Measurements from ENCODE around the gene ANKS1B.
"Not testable (repeated sequence)": the region's sequence is repeated elsewhere in the genome, so short reads cannot be mapped to it uniquely, and the experiment has no call there.

ANKS1B gene

DNA sequence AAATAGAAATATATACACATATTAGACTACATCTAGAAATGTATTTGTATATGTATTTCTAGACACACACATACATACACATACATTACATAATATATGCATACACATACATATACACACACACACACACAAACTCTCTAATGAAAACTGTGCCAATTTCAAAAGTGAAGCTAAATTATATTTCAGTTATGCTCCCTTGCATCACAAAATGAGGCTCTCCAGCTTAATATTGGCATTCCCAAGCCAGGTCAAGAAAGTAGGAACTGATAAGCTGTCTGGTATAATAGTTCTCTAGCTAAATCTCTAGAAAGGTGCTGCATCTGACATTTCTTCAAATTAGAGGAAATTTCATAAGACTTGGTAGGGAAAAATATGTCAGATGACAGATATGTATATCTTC lies 280.3 kb downstream of the ANKS1B start:
- no peak for DNase-seq (ENCODE audit: low read depth)

DNA sequence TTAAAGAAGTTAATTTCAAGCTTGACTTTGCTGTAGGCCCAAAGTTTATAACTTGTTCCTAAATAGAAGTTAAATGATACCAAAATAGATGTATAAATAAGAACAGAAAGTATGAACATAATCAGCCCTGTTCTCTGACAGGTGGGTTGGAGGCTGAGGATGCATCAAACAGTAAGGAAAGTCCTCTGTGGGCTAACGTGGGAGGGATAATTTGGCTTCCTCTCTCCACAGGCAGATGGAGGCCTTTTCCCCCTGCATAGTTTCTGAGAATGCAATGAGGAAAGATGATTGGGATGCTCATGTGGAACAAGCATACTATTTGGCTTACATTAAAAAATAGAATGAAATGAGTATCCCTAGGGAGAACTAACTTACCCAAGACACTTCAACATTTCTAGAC lies 280.7 kb downstream of the ANKS1B start:
- DNase-seq (ENCODE audit: low read depth) = no peak

DNA sequence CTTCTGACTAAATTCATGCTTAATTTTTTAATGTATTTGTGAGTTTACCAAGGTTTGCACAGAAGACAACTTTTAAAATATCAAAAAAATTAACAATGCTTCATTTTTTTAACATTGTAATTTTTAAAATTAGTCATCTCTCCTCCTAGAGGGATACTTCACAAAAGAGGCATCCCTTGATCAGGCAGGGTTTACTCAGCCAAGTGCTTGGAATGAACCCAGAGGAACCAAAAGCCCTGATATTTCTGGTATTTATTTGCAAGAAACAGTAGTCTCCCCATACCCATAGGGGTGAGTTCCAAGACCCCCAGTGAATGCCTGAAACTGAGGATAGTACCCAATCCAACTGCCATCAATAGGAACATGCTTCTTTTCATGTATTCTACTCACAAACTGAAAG lies 284.7 kb downstream of the ANKS1B start:
- no peak for DNase-seq (ENCODE audit: low read depth)

DNA sequence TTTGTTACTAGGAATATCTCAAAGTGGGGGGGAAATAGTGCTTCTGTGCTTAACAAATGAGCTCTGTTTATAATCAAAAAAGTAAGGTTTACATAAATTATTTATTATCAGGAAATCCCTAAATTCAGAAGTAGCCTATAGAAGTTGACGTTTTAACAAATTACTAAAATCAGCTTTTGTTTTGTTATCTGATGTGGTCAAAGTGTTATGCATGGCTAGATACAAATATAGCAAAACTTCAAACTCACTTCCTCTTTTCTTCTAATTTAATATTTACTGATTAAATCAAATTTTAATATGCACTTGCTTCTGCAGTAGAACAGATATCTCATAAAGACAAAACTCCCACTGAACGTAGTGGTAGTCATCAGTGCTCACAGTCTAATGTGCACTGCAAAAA lies 289.7 kb downstream of the ANKS1B start:
- DNase-seq (ENCODE audit: low read depth) = no peak

DNA sequence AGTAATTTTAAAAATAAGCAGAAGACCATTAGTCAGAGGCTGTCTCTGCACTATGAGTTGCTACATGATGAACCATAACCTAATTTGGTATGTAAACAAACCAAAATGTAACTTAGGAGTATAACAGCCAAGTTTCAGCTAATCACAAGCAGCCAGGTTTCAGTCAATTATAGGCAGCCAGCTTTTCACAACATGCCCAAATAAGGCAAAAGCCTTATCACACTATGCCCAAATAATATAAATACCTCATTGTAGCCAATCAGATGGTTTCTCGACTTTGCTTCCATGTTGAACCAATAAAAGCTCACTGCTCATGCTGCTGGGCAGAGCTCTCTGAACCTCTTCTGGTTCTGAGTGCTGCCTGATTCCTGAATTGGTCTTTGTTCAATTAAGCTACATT lies 298.6 kb downstream of the ANKS1B start:
- DNase-seq (ENCODE audit: low read depth) = no peak

DNA sequence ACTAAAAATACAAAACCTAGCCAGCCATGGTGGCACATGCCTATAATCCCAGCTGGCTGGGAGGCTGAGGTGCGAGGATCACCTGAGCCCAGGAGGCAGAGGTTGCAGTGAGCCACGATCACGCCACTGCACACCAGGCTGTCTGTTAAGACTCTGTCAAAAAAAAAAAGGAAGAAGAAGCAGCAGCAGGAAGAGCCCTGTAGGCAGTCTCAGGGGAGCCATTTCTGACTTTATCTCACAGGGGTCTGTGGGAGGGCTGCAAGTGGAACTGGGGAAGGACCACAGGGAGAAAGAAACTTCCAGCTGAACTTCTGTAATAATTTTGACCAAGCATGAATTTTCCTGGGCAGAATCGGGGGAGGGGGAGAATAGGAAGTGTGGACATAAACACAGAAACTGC lies 304.5 kb downstream of the ANKS1B start:
- DNase-seq (ENCODE audit: low read depth) = no peak

DNA sequence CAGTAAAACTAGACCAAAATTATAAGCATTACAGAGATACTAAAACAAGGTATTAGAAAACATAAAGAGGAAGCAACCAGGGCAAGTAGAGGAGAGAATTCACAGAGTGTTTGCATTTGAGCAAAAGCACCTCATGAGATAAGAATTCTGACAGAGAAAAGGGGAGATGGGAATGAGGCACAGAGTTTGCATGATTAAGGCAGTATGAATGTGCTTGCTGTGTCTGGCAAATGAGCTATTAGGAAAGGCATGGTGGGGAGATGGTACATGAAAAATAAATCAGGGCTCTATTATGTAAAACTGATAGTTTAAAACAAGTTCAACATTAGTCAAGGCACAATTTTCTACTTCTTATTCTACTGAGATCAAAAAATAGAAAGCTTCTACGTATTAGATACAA lies 314.1 kb downstream of the ANKS1B start:
- DNase-seq (ENCODE audit: low read depth) = no peak

DNA sequence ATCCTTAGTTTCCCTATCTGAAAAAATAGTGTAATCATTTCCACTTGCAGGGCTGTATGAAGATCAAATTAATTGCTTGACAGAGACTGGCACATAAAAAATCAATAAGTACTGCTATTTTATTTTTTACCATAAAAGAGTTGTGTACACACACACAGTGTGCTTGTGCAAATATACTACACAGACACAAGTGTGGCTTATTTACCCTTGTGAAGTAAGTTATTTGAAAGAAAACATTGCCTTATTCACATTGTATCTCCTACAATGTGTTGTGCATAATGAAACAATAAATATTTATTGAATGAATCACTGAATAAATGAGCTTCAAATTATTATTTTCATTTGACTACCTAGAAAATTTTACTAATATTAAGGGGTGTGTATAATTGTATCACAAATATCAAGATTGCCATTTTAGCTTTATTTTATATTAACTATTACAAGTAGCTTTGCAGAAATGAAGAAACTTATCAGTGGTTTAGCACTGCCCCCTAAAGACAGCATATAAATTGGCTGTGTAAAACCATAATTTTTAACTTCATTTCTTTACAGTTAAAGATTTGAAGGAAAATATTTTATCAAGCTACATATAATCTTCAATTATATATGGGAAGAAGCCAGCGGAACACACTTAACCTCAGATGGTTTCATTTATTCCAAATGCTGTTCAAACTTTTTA lies 325.9 kb downstream of the ANKS1B start:
- no peak for DNase-seq (ENCODE audit: low read depth)

DNA sequence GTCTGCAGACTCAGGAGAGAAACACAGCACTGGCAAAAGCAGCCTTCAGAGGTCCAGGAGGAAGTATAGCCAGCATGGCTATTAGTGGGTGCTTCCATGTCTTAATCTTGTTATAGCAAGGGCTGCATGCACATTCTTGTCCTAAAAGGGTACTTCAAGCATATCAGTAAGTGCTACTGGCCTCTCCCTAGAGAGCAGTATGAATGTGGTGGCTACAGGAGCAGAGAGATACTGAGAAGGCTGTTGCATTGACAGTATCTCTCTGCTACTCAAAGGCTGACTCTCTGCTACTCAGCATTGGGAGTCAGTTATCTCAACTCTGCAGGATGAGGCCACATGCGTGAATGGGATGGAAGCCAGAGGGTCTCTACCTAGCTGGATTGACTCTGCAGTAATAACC lies 335.2 kb downstream of the ANKS1B start:
- DNase-seq (ENCODE audit: low read depth) = no peak

DNA sequence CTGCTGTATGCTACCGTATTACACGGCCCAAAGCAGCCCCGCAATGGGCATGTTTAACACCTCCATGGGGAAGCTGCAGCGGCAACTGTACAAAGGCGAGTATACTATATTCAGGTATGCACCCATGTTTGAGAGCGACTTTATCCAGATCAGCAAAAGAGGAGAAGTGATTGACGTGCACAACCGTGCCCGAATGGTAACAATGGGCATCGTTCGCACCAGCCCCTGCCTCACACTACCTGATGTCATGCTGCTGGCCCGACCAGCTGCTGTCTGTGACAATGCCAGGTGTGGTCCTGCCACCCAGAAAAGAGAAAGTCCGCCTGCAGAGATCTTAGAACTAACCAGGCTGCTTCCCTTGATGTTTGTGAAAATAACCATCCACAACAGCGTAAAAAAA lies 336.6 kb downstream of the ANKS1B start:
- no peak for DNase-seq (ENCODE audit: low read depth)

DNA sequence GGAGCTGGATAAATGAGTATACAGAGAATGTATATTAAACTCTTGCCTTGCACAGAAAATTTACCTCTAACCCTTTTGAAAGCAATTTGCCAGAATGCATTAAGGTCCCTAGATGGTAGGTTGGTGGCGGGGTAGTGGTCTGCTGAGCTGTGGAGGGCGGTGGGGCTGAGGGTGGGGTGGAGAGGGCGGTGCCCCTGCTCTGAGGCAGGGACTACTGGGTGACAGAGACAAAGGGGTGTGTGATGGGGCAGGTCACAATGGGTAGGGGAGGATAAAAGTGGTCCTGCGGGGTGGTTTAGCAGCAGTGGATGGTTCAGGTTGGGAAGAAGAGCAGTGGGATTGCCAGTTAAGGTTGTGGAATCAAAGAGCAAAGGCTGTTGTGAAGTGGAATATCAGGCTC lies 337.3 kb downstream of the ANKS1B start, which contains the start of gene GARIN6:
Gene GARIN6, plus strand, starts transcription at position 301 of the 400 bp plus-strand sequence. CDS start 422 bp downstream, outside the sequence.
- DNase-seq (ENCODE audit: low read depth) = no peak

DNA sequence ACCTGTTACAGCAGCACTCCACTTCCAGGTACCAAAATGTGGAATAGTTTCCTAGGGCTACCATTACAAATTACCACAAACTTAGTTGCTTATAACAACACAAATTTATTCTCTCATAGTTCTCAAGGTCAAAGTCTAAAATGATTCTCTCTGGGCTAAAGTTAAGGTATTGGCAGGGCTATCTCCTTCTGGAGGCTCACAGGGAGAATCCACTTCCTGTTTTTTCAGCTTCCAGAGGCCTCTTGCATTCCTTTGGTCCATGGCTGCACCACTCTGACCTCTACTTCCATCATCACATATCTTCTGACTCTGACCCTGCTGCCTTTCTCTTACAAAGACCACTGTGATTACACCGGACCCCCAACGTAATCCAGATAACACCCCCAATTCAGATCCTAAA lies 340.1 kb downstream of the ANKS1B start:
- no peak for DNase-seq (ENCODE audit: low read depth)

DNA sequence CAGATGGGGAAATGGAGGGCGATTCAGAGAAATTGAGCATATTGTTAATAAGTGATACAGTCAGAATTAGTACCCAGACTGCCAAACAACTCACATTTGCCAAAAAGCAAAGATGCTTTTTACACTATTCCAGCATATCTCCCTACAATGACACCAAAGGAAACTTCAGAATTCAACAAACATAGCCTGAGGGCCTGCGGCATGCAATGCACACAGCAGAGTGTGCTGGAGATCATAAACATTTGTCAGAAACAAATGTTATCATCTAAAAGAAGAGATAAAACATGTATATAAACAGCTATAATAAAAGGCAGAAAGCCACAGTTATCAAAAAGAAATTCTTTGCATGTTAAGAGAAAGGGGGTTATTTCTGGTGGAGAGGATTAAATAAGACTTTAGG lies 357.3 kb downstream of the ANKS1B start:
- no peak for DNase-seq (ENCODE audit: low read depth)

DNA sequence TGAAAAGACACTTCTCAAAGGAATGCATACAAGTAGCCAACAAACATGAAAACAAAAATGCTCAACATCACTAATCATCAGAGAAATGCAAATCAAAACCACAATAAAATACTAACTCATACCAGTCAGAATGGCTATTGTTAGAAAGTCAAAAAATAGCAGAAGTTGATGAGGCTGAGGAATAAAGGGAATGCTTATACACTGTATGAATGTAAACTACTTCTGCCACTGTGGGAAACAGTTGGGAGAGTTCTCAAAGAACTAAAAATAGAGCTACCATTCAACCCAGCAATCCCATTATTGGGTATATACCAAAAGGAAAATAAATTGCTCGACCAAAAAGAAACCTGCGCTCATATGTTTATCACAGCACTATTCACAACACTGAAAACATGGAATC lies 360.1 kb downstream of the ANKS1B start:
- DNase-seq (ENCODE audit: low read depth) = not testable (repeated sequence)

DNA sequence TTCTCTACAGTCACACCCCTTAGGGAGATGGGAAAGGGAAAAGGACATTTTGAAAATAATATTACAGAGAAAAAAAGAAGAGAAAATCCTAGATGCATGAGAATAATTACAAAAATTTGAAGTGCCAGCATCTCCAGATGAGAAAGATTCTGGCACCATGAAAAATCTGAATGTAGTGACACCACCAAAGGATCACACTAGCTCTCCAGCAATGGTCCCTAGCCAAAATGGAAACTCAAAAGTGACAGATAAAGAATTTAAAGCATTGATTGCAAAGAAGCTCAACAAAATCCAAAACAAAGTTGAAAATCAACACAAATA lies 364.6 kb downstream of the ANKS1B start:
- DNase-seq (ENCODE audit: low read depth) = no peak

DNA sequence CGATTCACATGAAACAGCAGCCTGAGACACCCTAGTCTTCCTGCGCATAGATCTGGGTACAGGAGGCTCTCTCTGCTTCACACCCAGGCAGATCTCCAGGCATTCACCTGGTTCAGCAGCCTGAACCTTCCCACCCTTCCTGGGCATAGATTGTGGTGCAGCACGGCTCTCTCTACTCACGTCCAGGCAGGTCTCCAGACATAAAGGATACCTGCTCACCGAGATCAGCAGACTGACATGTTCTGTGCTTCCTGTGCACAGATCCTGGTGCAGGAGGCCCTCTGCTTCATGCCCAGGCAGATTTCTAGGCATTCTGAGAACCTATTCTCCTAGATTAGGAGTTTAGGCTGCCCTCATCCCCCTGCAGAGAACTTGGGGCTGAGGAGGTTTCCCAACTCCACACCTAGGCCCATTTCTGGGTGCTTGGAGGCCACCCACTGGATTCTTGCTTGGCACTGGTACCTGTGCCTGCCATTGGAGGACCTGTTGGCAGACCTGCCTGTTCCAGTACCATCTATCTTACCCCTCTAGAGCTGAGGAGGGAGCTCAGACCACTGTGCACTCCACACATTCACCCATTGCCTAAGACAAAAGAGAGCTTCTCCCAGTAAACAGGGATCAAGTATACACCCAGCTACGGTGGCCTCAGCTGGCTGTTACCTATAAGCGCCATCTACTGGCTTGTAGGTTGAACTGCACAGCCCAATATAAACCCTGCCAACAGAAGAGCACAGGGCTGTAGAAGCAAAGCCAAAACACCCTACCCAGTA lies 365.2 kb downstream of the ANKS1B start:
- no peak for DNase-seq (ENCODE audit: low read depth)

DNA sequence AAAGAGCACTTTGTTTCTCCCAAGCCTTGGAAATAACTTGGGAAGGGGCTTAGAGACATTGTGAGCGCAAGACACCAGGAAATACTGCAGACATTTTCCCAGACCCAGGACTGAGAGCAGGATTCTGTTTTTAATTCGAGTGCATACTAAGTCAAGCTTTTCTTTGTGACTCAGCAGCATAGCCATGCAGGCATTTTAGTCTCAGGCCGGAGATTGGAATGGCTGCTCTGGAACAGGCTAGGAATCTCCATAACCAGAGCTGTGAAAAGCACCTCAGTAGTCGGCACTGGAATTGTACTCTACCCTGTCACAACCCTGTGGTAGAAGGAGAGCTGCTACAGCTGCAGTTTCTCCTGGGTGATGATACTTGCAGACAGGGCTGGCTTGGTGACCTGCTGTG lies 366.1 kb downstream of the ANKS1B start:
- DNase-seq (ENCODE audit: low read depth) = no peak

DNA sequence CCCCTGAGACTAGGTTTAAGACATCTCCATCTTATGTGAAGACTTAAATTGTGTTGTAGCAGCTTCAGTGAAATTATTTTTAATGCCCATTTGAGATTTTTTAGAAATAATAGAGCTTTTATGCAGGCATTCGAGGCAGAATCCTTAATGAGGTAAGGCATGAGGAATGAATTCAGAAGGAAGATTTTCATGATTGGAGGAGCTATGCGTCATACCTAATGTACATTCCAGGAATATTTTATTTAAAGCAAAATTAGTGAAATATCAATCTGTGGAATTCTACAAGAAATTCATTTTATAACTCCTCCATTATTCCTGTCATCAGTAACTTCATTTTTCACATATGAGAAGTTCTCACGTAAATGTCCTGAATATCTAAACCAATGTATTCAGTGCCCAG lies 373.1 kb downstream of the ANKS1B start:
- no peak for DNase-seq (ENCODE audit: low read depth)

DNA sequence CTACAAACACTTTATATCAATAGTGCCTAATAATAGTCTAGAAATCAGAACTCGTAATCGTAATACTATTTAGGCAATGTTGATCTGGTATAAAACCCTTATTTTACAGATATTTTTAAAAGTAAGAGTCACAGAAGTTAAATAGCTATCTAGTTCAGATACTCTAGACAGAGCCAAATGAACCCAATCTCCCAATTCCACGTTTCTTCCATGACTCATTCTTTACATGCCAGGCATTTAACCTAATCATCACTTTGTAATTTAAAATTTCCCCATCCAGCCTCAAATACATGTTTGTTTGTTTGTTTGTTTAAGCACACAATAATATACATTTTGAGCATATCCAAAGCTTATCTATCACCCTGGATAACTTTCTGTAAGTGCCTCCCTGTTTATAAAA lies 373.6 kb downstream of the ANKS1B start:
- no peak for DNase-seq (ENCODE audit: low read depth)

DNA sequence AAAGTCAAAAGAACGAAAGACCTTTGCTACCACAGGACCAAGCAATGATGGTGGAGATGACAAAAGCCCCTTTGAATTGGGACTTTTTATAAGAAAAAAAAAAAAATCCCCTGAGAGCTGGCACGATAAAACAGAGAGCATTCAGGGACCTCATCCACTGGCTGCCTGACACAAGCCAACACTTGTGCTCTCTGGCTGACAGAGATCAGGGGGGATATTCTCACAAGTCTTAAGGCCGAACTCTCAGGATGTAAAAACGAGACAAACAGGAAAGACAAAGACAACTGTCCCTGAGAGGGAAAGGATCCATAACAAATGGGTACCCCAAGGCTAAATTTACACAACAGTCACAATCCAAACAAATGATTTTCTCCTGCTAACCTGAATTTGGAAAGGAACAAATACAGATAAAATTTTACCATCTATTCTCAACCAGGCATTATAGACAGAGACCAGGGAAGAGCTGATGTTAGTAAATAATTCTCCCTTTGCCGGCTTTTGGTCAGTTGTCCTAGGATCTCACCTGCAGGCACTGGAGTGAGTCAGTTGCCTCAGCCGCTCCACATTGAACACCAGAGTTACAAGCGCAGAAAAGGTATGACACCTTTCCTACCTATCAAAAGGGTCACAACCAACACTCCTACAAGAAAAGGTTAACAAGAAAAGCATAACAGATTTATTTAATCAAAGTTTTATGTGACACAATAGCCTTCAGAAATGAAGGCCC lies 375.1 kb downstream of the ANKS1B start:
- DNase-seq (ENCODE audit: low read depth) = no peak

DNA sequence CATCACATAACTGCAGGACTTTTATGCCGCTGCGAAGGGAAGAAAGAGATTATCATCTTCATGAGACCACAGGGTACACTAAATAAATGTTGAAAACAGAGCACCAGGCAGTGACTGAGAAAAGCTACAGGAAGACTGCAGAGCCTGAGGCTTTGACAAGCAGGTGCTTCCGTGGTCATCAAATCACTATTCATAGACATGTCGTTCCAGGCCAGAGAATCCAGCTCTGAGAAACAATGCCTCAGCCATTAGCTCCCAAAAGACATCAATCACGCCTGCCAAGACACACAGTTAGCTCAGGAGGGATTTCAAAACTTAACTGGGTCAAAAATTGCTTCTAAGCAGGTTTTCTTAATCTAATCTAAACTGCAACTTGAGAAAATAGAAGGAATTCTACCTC lies 384.3 kb downstream of the ANKS1B start:
- no peak for DNase-seq (ENCODE audit: low read depth)

DNA sequence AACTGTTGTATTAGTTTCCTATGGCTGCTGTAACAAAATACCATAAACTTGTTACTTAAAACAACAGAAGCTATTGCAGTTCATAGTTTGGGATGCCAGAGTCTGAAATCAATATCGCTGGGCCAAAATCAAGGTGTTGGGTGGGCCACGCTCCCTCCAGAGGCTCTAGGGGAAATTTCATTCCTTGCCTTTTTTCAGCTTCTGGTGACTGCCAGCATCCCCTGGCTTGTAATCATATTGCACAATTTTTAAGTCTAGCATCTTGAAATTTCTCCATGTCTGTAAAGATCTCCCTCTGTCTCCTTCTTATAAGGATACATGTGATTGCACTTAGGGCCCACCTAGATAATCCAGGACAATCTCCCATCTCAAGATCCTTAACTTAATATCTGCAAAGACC lies 386.0 kb downstream of the ANKS1B start:
- DNase-seq (ENCODE audit: low read depth) = no peak

DNA sequence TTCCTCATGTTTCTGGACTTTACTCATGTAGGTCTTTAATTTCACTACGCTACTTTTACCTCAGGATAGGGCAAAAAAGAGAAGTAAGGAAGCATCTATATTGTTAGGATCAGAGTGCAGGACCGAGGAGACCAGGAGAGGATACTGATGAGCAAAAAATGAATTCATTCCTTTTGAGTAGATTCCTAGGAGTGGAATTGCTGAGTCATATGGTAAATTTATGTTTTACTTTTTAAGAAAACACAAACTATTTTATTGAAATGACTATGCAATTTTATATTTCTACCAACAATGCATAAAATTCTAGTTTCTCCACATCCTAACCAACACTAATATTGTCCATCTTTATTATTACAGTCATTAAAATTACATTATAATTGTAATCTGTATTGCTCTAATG lies 388.0 kb downstream of the ANKS1B start:
- no peak for DNase-seq (ENCODE audit: low read depth)

Data from stimulated activated CD8-positive, alpha-beta memory T cell treated with anti-CD3 and anti-CD28 coated beads, Interleukin-12 subunit alpha, Interleukin-12 subunit beta, amount 100 ng/mL, for 4 hours (primary cell).